Body of pancreas (tissue), 4 donors: ENCODE results near the gene MYO7B. TPM values are rescaled to one million over a fixed set of nuclear protein-coding genes. Genes with fewer than 3 reads are reported as not detected.

Experiments
- ATAC-seq: fragments of 150-250 bp; one replicate; pipeline ENCODE4 v1.9.1; 2016
- DNase-seq, 4 donors: peaks; one replicate each; pipeline ENCODE4 v3.0.0-alpha.2; 2019
- H3K27ac ChIP-seq, 4 donors: fragments of 200-600 bp; sonication (generic); 1 replicate in 3 of 4; 2 replicates in 1 of 4; pipeline versions ENCODE4 v1.5.1 to v1.6.1; 2016 to 2019; ENCODE audit warnings: mild to moderate bottlenecking in 1 of 4, mixed read lengths in 1 of 4, moderate library complexity in 1 of 4
- H3K27me3 ChIP-seq, 2 donors: fragments of 200-600 bp; sonication (generic); one replicate each; pipeline ENCODE4 v1.6.0; 2016; ENCODE audit warnings: mild to moderate bottlenecking in 1 of 2
- H3K36me3 ChIP-seq, 2 donors: fragments of 200-600 bp; sonication (generic); replicated peaks in 1 of 2; 2 replicates each; pipeline ENCODE4 v1.5.1; 2016; ENCODE audit warnings: low read depth in 2 of 2; ENCODE audit not compliant: insufficient read depth in 1 of 2
- H3K4me1 ChIP-seq: fragments of 200-600 bp; sonication (generic); one replicate; pipeline ENCODE4 v1.6.0; 2016
- H3K4me3 ChIP-seq, 2 donors: fragments of 200-600 bp; sonication (generic); 1 replicate in 1 of 2; 2 replicates in 1 of 2; pipeline ENCODE4 v1.5.1; 2016 to 2019
- H3K9me3 ChIP-seq, 3 donors: fragments of 200-600 bp; sonication (generic); 1 replicate in 2 of 3; 2 replicates in 1 of 3; pipeline ENCODE4 v1.5.1; 2016
- CTCF ChIP-seq, 7 experiments: fragments of 450-650 bp in 4 of 7; fragments of 200-600 bp in 3 of 7; sonication (generic) in 3 of 7; IDR thresholded peaks; one replicate each; pipeline ENCODE4 v1.5.1; 2016 to 2019; ENCODE audit warnings: antibody characterized with exemption in 7 of 7
- POLR2A ChIP-seq, 3 donors: fragments of 450-650 bp; IDR thresholded peaks; one replicate each; pipeline ENCODE4 v1.6.1; 2016; ENCODE audit warnings: antibody characterized with exemption in 3 of 3, mild to moderate bottlenecking in 2 of 3
- WGBS, 2 donors: methylation state at CpG; one replicate each; pipeline ENCODE4 v1.1.5; 2017; 5-methylcytosine and 5-hydroxymethylcytosine counted together
- intact Hi-C: fragments of 100-400 bp; cut with DNase I; formaldehyde crosslinking; loops from one replicate; pipeline ENCODE4 v1.15.1; 2023
- total RNA-seq, 2 donors: library from RNA; depleted of rRNA; stranded (reverse); fragments of >200 nt; gene quantifications; one replicate each; pipeline ENCODE4 v1.1.0, GENCODE V29; 2016

MYO7B gene
- total RNA-seq, 2 donors from 2014 or later, result 0.33 to 1.8 TPM

DNA sequence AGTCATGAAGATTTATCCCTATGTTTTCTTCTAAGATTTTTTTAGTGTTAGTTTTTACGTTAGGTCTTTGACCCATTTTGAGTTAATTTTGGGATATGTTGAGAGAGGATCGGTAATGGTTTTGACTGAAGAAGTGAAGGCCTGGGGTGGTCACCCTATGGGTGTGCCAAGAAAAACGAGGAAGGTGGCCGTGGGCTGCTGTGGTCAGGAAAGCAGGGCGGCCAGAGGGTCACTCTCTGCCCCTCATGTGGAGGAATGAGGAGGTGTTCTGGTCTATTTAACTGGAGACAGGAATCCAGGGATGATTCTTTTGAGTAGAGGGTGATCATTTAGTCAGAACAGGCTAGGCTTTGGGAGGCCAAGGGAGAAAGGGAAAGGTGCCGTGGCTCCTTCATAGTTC lies 50.7 kb downstream of the MYO7B start:
- Histone ChIP-seq H3K27me3 (no peaks in the 10 kb centered on the region), H3K27ac (no peak overlapping the region), H3K4me1 (no peaks in the 10 kb centered on the region), H3K36me3 (no peaks in the 10 kb centered on the region), H3K9me3 (no peaks in the 10 kb centered on the region), H3K4me3 (no peak overlapping the region)
- ATAC-seq (no peak), DNase-seq (no peak)
- 74 to 76% methylated on average over 6 of the region's 6 CpGs for WGBS, 2 donors
- no peak for TF ChIP-seq POLR2A (IDR thresholded peaks at IDR 0.05)
- intact Hi-C loops, result no loop called here

GRCh38 chr2:127586746-127587295 lies 51.3 kb downstream of the MYO7B start:
- 44 to 78% methylated on average over 1 to 4 of the region's 4 CpGs for WGBS, 2 donors
- no peak for DNase-seq
- Histone ChIP-seq H3K36me3 (no peaks in the 10 kb centered on the region), H3K27ac (no peak overlapping the region), H3K9me3 (no peaks in the 10 kb centered on the region), H3K27me3 (no peaks in the 10 kb centered on the region), H3K4me3 (no peak overlapping the region), H3K4me1 (no peaks in the 10 kb centered on the region)
- ATAC-seq, result no peak
- intact Hi-C loops, result no loop called here
- TF ChIP-seq POLR2A (IDR thresholded peaks at IDR 0.05) (no peak), CTCF (IDR thresholded peaks at IDR 0.05) (no peak)

GRCh38 chr2:127588241-127588640 lies 52.8 kb downstream of the MYO7B start:
- H3K36me3 ChIP-seq, result no peaks in the 10 kb centered on the region
- intact Hi-C loops, result no loop called here
- no peaks in the 10 kb centered on the region for H3K9me3 ChIP-seq
- no peaks in the 10 kb centered on the region for H3K27me3 ChIP-seq
- no peaks in the 10 kb centered on the region for H3K4me1 ChIP-seq
- H3K4me3 ChIP-seq, result no peak overlapping the region
- ATAC-seq (no peak), DNase-seq (no peak)
- TF ChIP-seq POLR2A (IDR thresholded peaks at IDR 0.05) (no peak), CTCF (IDR thresholded peaks at IDR 0.05) (no peak)
- 80 to 85% methylated on average over 4 to 5 of the region's 5 CpGs for WGBS, 2 donors
- no peak overlapping the region for H3K27ac ChIP-seq

DNA sequence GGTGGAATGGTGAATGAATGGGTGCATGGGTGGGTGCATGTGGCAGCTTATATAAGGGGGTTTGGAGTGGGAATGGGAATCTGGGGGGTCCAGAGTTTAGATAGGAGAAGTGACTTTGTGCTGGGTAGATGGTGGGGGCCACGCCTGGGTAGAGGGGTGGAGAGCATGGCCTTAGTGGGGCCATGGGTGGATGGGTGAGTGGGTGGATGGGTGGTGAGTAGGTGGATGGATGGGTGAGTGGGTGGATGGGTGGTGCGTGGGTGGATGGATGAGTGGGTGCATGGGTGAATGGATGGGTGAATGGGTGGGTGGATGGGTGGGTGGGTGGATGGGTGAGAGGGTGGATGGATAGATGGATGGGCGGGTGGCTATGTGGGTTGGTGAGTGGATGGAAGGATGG lies 53.9 kb downstream of the MYO7B start:
- ATAC-seq, result no peak

DNA sequence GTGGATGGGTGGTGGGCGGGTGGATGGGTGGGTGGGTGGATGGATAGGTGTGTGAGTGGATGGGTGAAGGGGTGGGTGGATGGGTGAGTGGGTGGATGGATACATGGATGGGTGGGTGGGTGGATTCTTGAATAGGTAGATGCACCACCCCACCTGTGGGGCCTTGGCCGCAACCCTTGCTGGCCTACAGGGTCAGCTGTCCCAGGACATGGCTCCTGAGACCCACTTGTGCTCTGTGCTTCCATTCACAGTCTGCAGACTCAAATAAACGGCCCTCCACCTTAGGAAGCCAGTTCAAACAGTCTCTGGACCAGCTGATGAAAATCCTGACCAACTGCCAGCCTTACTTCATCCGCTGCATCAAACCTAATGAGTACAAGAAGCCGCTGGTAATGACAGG lies 54.4 kb downstream of the MYO7B start:
- intact Hi-C loops, result no loop called here
- WGBS, 2 donors, result 71 to 78% methylated on average over 3 to 4 of the region's 5 CpGs
- no peak overlapping the region for H3K4me3 ChIP-seq
- no peak for TF ChIP-seq CTCF (IDR thresholded peaks at IDR 0.05)
- TF ChIP-seq POLR2A (IDR thresholded peaks at IDR 0.05), result no peak
- DNase-seq, result no peak
- H3K9me3 ChIP-seq, result no peaks in the 10 kb centered on the region
- ATAC-seq, result no peak
- H3K4me1 ChIP-seq, result no peaks in the 10 kb centered on the region
- H3K36me3 ChIP-seq, result no peaks in the 10 kb centered on the region
- no peak overlapping the region for H3K27ac ChIP-seq
- no peaks in the 10 kb centered on the region for H3K27me3 ChIP-seq

More for the DNA sequence above, 53.9 kb downstream of the MYO7B start:
- Histone ChIP-seq H3K36me3 (no peaks in the 10 kb centered on the region), H3K4me1 (no peaks in the 10 kb centered on the region), H3K4me3 (no peak overlapping the region), H3K27ac (no peak overlapping the region), H3K27me3 (no peaks in the 10 kb centered on the region), H3K9me3 (no peaks in the 10 kb centered on the region)
- DNase-seq, result no peak
- intact Hi-C loops, result no loop called here
- WGBS, 2 donors, result 78 to 87% methylated on average over 3 of the region's 3 CpGs
- TF ChIP-seq CTCF (IDR thresholded peaks at IDR 0.05), result no peak
- no peak for TF ChIP-seq POLR2A (IDR thresholded peaks at IDR 0.05)
